Stimulated activated CD8-positive, alpha-beta memory T cell treated with anti-CD3 and anti-CD28 coated beads, Interleukin-7, amount 100 ng/mL, for 48 hours (primary cell): Measurements from ENCODE around the gene COQ8A.
"Not testable (repeated sequence)": the region's sequence is repeated elsewhere in the genome, so short reads cannot be mapped to it uniquely, and the experiment has no call there.

Source experiments
- DNase-seq, 2 donors: peaks; one replicate each; pipeline ENCODE4 v3.0.0-alpha.2; 2020; ENCODE audit warnings: low read depth in 1 of 2; ENCODE audit errors: extremely low read depth in 1 of 2

COQ8A gene

DNA sequence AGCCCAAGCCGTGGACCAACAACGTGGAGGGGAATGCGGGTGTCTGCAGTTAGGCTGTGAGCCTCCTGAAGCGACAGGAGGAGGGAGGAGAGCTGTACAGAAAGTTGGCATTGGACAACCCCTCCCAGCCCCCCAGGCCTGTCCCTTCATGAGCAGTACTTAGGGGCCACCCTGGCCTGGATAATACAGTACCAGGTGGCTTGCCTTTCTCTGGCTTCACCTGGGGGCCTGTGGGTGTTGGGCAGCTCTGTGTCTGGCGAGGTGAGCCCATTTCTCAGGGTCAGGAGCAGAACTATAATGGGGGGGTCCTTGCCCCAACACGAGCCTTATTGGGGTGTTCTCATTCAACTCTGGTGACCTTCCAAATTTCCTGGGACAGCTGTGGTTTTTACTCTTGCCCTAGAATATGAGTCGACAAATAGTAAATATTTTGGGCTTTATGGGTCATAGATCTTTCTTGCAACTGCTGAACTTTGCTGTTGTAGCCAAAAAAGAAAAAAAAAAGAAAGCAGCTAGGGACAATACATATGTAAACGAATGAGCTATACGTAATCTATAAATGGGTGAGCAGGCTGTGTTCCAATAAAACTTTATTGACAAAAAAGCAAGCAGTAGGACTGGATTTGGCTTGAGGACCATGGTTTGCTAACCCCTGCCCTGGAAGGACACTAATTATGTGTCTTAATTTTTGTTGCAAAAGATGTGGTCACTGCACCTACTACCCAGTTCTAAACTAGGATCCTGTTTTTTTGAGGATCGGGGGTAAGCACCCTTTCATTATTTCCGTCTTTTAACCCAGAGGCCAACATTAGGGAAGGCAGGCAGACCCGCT lies 11.4 kb downstream of the COQ8A start:
- DNase-seq = no peak

DNA sequence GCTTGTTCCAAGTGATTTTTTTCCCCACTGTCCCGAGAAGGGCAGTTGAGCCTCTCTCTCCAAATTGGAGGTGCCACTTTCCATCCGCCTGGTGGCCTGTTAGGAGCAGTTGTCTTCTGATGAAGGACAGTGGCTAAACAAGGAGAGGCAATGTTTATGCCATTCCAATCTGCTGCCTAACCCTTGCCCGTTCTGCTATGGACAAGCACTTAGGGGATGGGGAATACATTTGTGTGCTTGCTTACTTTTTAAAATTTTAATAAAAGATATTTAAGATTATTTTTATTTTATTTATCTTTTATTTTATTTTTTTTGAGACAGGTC lies 12.0 kb downstream of the COQ8A start:
- DNase-seq = no peak

DNA sequence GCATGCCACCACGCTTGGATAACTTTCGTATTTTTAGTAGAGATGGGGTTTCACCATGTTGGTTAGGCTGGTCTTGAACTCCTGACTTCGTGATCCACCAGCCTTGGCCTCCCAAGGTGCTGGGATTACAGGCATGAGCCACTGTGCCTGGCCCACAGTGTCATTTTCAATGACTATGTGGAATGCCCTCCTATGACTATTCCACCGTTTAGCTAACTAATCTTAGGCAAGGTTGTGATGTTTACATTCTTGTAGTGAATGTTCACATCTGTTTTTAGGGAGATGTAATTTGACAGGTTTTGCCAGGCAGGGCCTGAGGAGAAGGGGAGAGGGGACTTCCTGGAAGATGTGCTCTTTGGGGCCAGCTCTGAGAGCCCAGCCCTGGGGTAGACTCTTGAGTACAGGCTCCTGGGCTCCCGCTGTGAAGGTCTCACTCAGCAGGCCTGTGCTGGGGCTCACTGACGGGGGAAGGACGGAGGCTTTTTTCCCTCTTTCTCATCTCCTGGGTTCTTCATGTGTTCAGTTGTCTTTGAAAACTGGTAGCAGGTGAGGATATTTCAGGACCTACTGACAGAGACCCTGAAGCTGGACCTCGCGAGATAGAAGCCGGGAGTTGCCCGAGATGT lies 13.2 kb downstream of the COQ8A start:
- no peak for DNase-seq

DNA sequence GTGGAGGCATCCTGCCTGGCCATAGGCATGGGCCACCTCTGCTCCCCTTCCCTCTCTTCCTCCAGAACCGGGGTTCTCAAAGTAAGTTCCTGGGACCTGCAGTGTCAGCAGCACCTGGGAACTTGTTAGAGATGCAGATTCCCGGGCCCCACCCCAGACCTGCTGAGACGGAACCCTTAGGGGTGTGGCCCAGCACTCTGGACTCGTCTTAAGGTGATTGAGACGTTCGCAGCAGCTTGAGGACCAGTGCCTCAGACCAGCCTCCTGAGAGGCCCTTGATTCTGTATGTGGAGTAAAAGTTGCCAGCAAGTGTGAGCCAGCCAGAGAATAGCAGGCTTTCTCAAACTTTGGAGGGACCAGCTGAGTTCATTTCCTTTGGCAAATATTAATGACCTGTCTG lies 14.2 kb downstream of the COQ8A start:
- no peak for DNase-seq

DNA sequence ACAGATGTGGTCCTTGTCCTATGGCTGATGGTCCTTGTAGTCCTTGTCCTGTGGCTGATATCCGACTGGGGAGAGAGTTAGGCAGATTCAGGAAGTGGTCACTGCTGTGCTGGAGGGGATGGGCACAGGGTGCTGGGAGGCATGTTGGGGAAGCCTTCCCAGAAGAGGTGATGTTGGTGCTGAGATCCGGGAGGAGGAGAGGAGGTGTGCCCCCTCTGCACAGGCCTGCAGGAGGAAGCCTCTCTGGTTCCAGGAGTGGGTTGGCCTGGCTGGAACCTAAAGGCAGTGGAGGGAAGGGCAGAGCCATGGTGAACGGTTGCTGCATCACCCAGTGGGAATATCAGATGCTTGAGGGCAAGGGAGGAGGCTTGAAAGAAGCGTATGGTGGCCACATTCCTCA lies 14.7 kb downstream of the COQ8A start:
- DNase-seq = no peak

DNA sequence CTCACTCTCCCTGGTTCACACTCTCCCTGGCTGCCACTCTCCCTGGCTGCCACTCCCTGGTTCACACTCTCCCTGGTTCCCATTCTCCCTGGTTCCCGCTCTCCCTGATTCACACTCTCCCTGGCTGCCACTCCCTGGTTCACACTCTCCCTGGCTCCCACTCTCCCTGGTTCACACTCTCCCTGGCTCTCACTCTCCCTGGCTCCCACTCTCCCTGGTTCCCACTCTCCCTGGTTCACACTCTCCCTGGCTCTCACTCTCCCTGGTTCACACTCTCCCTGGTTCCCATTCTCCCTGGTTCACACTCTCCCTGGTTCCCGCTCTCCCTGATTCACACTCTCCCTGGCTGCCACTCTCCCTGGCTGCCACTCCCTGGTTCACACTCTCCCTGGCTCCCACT lies 15.8 kb downstream of the COQ8A start:
- not testable (repeated sequence) for DNase-seq

DNA sequence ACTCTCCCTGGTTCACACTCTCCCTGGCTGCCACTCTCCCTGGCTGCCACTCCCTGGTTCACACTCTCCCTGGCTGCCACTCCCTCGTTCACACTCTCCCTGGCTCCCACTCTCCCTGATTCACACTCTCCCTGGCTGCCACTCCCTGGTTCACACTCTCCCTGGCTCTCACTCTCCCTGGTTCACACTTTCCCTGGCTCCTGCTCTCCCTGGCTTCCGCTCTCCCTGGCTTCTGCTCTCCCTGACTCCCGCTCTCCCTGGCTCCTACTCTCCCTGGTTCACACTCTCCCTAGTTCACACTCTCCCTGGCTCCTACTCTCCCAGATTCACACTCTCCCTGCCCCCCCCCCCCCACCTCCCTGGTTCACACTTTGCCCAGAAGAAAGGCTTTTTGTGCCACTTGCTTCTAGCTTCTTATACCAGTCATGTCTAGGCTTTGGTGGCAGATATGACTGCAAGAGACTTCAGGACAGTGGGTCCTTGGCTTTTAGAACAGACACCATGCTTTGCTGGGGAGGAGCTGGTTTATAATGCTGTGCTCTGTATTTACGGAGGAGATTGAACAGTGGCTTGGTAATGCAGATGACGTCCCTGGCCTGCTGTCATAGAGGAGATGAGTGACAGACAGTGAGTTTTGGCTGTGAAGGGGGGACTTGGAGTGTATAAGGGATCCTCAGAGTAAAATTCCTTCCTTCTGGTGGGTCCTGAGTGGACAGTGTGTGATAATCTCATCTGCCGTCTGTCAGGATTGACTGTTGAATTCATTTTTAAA lies 17.0 kb downstream of the COQ8A start:
- DNase-seq = no peak

DNA sequence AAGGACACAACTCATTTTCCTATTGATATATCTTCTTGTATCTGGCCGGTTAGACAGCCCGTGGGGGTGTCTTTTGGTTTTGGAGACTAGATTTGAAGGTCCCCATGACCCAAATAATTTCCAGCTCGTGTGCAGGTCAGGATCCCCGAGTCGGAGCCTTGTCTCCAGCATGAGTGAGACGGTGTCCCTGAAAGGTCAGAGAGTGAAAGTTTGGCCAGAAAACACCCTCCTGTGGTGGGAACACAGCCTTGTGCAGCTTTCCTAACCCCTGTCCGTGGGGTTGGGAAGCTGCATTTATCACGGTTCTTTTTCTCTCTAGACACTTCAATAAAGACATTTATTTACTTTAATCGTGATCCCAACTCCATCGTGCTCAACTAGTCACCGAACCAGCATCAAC lies 17.6 kb downstream of the COQ8A start:
- no peak for DNase-seq

DNA sequence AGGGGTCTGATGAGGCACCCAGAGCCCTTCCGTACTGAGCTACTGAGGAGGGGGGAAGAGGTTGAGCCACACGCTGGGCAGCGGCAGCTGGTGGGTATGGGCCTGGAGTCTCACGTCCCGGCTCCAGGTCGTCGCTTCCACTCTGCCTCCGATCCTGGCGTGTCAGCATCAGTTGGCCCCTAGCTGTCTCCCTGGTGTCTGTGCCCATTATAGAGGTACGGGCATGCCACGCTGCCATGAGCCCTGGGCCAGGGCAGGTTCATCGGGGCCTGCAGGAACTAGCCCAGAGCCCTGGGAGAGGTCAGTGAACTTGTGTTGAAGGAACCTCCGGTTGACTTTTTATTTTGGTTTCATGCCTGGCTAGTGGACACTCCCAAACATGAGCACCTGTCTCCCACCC lies 18.2 kb downstream of the COQ8A start:
- DNase-seq = no peak

DNA sequence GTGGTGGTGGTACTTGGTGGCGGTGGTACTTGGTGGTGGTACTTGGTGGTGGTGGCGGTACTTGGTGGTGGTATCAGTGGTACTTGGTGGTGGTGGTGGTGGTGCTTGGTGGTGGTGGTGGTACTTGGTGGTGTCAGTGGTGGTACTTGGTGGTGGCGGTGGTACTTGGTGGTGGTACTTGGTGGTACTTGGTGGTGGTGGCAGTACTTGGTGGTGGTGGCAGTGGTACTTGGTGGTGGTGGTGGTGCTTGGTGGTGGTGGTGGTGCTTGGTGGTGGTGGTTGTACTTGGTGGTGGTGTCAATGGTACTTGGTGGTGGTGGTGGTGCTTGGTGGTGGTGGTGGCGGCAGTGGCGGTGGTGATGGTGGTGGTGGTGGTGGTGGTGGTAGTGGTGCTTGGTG lies 20.2 kb downstream of the COQ8A start:
- no peak for DNase-seq

DNA sequence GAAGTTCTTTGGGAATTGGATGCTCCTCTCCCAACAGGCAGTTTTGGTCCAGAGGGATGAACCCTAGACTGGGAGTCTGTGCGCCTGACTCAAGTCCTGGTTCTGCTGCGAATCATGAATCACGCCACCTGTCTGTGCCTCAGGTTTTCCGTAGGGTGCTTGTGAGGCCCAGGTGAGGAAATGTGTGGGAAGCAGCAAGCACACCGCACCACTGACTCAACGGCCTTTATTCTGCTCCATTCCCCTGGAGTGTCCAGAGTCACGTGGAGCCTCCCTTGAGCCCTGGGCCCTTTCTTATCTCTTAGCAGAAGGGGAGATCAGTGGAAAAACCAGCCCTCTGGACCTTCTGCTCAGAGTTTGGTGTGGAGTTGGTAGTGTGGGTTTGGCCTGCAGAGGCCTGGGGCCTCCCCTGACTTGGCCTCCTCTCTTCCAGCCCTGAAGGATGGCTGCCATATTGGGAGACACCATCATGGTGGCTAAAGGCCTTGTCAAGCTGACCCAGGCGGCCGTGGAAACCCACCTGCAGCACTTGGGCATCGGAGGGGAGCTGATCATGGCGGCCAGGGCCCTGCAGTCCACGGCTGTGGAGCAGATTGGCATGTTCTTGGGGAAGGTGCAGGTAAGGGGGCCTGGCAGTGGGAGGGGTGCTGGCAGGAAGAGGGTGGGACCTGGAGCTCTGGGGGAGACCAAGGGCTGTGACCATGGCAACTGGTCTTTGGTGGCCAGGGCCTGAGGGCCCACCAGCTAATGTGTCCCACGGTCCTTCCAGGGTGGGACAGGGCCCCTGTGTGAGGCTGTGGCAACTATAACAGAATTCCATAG lies 21.1 kb downstream of the COQ8A start:
- DNase-seq = peak in 1 of 2 donors; percentile 5

DNA sequence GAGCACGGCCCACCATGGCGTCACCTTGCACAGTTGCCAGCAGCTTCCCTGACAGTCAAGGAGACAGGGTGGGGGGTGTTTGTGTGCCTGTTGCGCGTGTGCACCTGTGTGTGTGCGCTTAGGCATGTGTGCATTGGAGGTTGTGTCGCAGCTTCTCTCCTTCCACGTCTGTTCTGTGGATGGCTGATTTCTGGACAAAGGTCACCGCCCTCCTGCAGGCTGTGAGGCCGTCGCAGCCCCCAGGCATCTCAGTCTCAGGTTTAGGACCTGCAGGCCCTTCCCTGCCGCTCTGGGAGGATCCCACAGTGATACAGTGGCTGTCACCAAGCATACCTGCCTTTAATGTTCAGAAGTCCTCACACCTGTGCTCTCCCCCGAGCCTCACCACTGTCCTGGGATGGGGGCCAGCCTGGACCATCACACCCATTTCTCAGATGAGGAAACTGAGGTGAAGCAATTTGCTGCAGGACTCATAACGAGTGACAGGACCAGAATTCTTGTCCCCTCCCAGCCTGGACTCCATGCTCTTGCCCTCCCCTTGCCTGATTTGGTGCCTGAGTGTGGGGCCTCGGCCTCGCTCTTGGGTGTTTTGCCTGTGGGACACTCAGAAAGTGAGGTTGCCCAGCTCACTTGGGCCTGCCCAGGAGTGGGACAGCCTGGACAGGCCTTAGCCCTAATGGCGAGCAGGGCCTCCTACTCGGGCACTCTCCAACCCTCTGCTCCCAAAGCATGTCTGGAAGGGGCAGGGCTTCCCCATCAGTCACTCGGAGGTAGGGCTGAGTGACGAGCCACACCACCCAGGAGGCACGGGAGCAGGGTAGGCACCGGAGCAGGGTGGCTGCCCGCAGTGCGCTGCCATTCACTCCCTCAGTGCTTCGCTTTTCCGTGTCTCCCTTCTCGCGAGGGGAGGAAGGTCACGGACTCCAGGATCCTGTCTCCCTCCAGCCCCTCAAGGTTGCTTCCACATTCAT lies 22.6 kb downstream of the COQ8A start:
- no peak for DNase-seq

DNA sequence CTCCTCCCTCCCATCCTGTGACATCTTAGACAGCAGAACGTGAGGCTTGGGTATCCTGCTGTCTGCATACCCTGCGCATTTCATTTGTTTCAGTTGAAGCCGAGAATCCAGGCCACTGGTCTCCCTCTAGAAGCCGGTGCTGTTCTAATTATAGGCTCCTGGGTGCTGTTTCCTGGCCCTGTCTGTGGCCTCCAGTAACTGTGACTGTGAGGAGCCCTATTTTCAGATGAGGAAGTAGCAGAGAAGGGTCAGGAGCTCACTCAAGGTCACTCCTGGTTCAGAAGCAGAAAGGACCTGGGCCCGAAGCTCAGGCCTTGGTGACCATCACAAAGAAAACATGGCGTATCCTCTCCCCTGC lies 24.0 kb downstream of the COQ8A start:
- no peak for DNase-seq

DNA sequence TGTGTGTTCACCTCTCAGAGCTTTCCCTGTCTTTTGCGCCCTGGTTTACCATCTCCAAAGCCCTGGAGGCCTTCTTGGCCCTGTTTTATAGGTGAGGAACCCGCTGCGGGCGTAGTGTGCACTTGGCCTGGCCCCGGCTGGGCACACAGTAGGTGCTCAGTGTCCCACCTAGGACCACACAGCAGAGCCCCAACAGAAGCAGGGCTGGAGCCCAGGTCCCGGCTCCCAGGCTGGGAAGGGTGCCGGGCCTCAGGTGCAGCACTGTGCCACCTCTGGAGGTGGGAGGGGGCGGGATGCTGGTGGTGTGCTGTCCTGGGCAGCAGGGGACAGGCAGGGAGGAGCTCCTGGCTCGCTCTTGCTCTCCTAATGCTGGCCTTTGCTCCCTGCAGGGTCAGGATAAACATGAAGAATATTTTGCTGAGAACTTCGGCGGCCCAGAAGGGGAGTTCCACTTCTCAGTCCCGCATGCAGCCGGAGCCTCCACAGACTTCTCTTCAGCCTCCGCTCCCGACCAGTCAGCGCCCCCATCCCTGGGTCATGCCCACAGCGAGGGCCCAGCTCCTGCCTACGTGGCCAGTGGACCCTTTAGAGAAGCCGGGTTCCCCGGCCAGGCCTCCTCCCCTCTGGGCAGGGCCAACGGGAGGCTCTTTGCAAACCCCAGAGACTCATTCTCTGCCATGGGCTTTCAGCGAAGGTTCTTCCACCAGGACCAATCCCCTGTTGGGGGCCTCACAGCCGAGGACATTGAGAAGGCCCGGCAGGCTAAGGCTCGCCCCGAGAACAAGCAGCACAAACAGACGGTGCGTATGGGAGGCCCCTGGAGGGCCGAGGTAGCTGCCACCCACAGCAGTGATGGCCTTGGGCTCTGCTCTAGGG lies 24.8 kb downstream of the COQ8A start:
- no peak for DNase-seq

DNA sequence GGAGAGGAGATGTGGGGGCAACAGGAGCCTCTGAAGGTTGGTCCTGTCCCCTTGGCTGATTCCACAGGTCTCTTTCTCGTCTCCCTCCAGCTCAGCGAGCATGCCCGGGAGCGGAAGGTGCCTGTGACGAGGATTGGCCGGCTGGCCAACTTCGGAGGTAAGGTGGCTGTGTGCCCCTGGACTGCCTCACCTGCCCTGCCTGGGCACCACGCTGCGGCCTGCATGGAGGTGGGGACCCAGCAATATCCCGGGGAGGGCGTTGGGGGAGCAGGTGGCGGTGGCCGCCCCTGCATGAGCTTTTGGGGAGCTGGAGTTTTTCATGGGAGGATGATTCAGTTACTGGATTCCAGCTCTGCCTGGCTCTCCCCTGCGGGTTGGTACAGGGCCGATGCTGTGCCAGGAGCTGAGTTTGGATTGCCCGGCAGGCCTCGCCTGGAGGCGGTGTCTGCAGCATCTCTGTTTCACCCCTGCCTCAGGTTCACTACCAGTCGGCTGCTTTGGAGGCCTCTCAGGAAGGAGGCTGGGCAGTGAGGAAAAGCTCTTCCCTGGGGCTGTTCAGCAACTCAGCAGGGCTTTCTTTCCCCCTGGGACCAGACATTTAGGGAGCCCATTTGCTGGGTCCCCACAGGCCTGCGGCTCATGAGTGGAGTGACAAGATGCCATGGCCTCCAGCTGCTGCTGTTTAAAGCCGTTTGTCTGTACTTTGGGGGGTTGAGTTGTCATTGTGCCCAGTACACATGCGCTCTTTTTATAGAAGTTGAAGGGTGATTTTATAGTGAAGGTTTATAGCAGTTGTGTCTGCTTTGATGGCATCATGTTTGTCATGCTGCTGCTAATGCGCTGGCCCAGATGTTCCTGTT lies 25.7 kb downstream of the COQ8A start:
- no peak for DNase-seq

DNA sequence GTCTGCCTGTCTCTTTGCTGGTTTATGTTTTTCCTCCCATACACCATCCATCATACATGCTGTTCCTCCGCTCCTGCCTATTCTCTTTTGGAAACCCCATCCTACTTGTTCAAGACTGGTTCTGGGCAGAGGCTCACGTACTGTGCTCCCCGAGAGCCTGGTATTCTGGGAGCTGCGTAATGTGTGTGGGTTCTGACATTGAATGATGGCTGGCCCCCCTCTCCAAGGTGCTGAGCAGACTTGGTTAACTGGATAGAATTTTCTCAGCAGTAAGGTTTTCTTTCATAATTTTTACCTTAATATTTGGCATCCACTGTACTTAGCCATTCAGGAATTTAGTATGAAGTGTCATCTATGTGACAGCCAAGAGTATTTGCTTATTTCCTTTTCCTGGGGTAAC lies 26.6 kb downstream of the COQ8A start:
- no peak for DNase-seq

DNA sequence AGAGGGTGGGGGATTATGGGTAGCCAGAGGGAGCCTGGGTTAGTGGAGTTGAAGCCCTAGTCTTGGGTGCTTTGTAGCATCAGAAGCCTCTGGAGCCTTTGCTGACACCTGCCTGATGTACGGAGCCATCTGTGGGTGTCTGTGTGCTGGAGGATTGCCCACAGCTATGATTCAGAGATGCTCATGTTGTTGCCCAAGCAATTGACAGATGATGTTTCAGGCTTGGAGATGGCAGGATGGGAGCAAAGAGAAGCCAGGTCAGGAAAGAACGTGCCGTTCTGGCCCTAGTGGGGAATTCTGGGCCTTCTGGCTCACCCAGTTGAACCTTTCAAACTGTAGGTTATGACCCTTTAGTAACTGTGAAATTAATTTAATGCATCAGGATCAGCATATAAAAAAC lies 27.6 kb downstream of the COQ8A start:
- no peak for DNase-seq

DNA sequence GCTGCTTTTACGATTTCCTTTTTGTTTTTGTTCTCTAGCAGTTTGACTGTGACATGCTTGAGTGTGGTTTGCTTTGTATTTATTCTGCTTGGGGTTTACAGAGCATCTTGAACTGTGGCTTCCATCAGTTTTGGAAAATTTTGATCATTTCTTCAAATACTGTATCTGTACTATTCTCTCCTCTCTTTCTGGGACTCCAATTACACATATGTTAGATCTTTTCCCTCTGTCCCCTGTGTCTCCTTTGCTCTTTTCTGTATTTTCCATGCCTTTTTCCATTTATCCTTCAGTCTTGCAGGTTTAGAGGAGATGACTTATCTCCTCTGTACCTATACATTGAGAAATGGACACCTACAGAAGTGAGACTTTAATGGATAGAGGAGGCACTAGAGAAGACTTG lies 31.7 kb downstream of the COQ8A start:
- no peak for DNase-seq
